Hepatocyte (in vitro differentiated cells): Measurements from ENCODE around the gene STK39. TPM values are rescaled to one million over a fixed set of nuclear protein-coding genes. Genes with fewer than 3 reads are reported as not detected.
A peak's percentile ranks its signal among the peaks of the same experiment; 100 is the strongest.

Experiments
- DNase-seq: peaks from one replicate; pipeline ENCODE4 v3.0.0-alpha.2; 2016; ENCODE audit warnings: low spot score
- H2AFZ ChIP-seq: fragments of 200-600 bp; sonication (generic); 2 replicates; pipeline ENCODE4 v1.6.0; 2016; ENCODE audit warnings: antibody characterized with exemption, mild to moderate bottlenecking
- H3K27ac ChIP-seq: fragments of 200-600 bp; sonication (generic); 2 replicates; pipeline ENCODE4 v1.5.1; 2016; ENCODE audit warnings: mild to moderate bottlenecking
- H3K27me3 ChIP-seq: fragments of 200-600 bp; sonication (generic); 2 replicates; pipeline ENCODE4 v1.6.1; 2016
- H3K36me3 ChIP-seq: fragments of 200-600 bp; sonication (generic); replicated peaks from 2 replicates; pipeline ENCODE4 v1.5.1; 2016; ENCODE audit warnings: low read depth; ENCODE audit not compliant: insufficient read depth
- H3K4me1 ChIP-seq: fragments of 200-600 bp; sonication (generic); 2 replicates; pipeline ENCODE4 v1.5.1; 2016; ENCODE audit warnings: mild to moderate bottlenecking, moderate library complexity; ENCODE audit not compliant: insufficient read depth
- H3K4me2 ChIP-seq: fragments of 200-600 bp; sonication (generic); 2 replicates; pipeline ENCODE4 v1.6.0; 2016
- H3K4me3 ChIP-seq: fragments of 200-600 bp; sonication (generic); 2 replicates; pipeline ENCODE4 v1.5.1; 2016; ENCODE audit warnings: mild to moderate bottlenecking
- H3K79me2 ChIP-seq: fragments of 200-600 bp; sonication (generic); 2 replicates; pipeline ENCODE4 v1.6.0; 2017; ENCODE audit warnings: mild to moderate bottlenecking
- H3K9me2 ChIP-seq: fragments of 200-600 bp; sonication (generic); replicated peaks from 2 replicates; pipeline ENCODE4 v1.6.0; 2017; ENCODE audit warnings: mild to moderate bottlenecking; ENCODE audit not compliant: insufficient read depth
- H3K9me3 ChIP-seq: fragments of 200-600 bp; sonication (generic); 2 replicates; pipeline ENCODE4 v1.5.1; 2016; ENCODE audit warnings: low read depth, mild to moderate bottlenecking
- H4K20me1 ChIP-seq: fragments of 200-600 bp; sonication (generic); 2 replicates; pipeline ENCODE4 v1.6.0; 2016; ENCODE audit warnings: mild to moderate bottlenecking; ENCODE audit not compliant: insufficient read depth, poor library complexity, severe bottlenecking
- EZH2 ChIP-seq: fragments of 200-600 bp; sonication (generic); IDR thresholded peaks from 2 replicates; pipeline ENCODE4 v1.6.1; 2016; ENCODE audit warnings: antibody characterized with exemption, mild to moderate bottlenecking, borderline replicate concordance
- EZH2phosphoT487 ChIP-seq: fragments of 200-600 bp; sonication (generic); IDR thresholded peaks from one replicate; pipeline ENCODE4 v1.6.1; 2018; ENCODE audit warnings: antibody characterized with exemption, mild to moderate bottlenecking, low read depth, moderate library complexity; ENCODE audit not compliant: unreplicated experiment, severe bottlenecking
- WGBS: methylation state at CpG from one replicate; pipeline ENCODE4 v1.1.6; 2016; ENCODE audit warnings: low lambda C conversion rate; ENCODE audit errors: missing lambda C conversion rate; 5-methylcytosine and 5-hydroxymethylcytosine counted together
- polyA plus RNA-seq: library from polyadenylated mRNA; unstranded; fragments of >200 nt; fragmentation: Nextera tagmentation; extraction: Ambion mirVana; gene quantifications from 2 replicates; pipeline ENCODE4 v1.2.1, GENCODE V29; 2016
- total RNA-seq: library from RNA; depleted of rRNA; stranded (reverse); fragments of >200 nt; gene quantifications from 2 replicates; pipeline ENCODE4 v1.2.3, GENCODE V29; 2014
- TF ChIP-seq, protein P1 (sequence below): fragments of 200-600 bp; sonication (generic); IDR thresholded peaks from 2 replicates; pipeline ENCODE4 v1.5.1; 2016; ENCODE audit warnings: antibody characterized with exemption, mild to moderate bottlenecking; ENCODE audit not compliant: poor library complexity

Gene STK39
- total and polyA plus RNA-seq, 2 experiments from 2014 or later = 26.9 to 39.4 TPM

DNA sequence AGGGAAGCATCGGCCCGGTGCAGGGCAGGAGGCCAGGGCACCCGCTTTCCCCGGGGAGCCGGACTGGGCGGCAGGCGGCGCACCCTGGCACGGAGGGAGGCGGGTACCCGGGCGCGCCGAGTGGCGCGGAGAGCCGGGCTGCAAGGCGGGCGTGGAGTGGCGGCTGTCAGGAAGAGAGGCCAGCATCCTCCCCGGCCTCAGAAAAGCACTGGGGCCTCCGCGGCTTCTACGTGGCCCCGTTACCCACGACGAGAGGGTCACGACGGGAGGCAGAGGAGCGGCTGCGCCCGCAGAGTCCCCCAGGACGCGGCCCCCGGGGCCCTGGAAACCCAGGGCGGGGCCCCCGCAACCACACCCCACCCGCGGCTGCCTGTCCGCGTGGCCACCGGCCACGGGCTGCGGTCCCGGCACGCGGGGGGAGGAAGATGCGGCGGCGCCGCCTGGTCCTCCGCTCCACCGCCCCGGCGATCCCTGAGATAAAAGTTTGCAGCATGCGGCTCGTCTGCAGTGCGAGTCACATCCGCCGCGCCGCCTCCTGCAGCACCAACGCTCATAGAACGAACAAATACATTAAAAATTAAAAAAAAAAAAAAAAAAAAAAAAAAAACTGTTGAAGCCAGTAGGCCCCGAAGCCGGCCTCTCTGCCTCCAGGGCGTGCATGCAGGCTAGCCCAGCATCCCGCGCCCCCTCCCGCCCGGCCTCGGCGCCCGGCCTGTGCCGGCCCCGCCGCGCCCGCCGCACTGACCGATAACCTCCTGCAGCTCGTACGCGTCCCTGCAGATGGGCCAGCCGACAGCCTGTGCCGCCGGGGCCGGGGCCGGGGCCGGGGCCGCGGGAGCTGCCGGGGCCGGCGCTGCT, 683 bp downstream of the STK39 start:
- Histone ChIP-seq H3K4me3 (peak overlapping the region; percentile 61), H3K4me2 (peak overlapping the region; percentile 85), H3K36me3 (no peaks in the 10 kb centered on the region), H4K20me1 (peaks cover 14% of the 10 kb centered on the region), H3K27ac (peak overlapping the region; percentile 96), H3K9me3 (no peaks in the 10 kb centered on the region), H3K79me2 (peaks cover 50% of the 10 kb centered on the region), H3K4me1 (peaks cover 44% of the 10 kb centered on the region), H3K9me2 (no peaks in the 10 kb centered on the region), H2AFZ (peak overlapping the region; percentile 78), H3K27me3 (no peaks in the 10 kb centered on the region)
- under 1% methylated on average over 49 of the region's 95 CpGs for WGBS
- TF ChIP-seq, protein P1, sequence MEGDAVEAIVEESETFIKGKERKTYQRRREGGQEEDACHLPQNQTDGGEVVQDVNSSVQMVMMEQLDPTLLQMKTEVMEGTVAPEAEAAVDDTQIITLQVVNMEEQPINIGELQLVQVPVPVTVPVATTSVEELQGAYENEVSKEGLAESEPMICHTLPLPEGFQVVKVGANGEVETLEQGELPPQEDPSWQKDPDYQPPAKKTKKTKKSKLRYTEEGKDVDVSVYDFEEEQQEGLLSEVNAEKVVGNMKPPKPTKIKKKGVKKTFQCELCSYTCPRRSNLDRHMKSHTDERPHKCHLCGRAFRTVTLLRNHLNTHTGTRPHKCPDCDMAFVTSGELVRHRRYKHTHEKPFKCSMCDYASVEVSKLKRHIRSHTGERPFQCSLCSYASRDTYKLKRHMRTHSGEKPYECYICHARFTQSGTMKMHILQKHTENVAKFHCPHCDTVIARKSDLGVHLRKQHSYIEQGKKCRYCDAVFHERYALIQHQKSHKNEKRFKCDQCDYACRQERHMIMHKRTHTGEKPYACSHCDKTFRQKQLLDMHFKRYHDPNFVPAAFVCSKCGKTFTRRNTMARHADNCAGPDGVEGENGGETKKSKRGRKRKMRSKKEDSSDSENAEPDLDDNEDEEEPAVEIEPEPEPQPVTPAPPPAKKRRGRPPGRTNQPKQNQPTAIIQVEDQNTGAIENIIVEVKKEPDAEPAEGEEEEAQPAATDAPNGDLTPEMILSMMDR = peak; percentile 35
- no peak for TF ChIP-seq EZH2phosphoT487
- DNase-seq = peak; percentile 79

DNA sequence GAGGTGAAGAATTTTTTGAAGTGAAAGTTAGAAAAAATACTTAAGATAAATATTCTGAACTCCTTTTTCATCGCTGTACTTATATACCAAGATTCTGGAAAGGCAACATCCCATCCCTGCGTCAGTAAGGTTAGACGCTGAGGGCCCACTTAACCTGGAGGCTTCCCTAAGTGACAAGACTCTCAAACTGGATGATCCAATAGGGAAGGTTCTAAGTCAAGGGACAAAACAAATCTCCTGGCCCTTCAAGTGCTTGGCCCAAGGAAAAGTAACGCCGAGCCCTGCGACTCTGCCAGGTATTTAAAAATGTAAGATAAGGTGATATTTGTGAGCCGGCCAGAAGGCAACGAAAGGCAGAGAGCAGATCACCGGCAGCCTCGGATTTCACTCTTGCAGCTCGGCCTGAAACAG, 1.3 kb downstream of the STK39 start:
- Histone ChIP-seq H2AFZ (peak overlapping the region; percentile 78), H3K27ac (peak overlapping the region; percentile 96), H3K27me3 (no peaks in the 10 kb centered on the region), H3K79me2 (peaks cover 56% of the 10 kb centered on the region), H3K4me1 (peaks cover 50% of the 10 kb centered on the region), H4K20me1 (peaks cover 21% of the 10 kb centered on the region), H3K9me3 (no peaks in the 10 kb centered on the region), H3K4me3 (peak overlapping the region; percentile 61), H3K36me3 (no peaks in the 10 kb centered on the region), H3K9me2 (no peaks in the 10 kb centered on the region), H3K4me2 (peak overlapping the region; percentile 85)
- DNase-seq = no peak
- 19% methylated on average over 11 of the region's 11 CpGs for WGBS
- TF ChIP-seq EZH2phosphoT487 = no peak
- TF ChIP-seq EZH2 = no peak
- TF ChIP-seq, protein P1 = no peak

DNA sequence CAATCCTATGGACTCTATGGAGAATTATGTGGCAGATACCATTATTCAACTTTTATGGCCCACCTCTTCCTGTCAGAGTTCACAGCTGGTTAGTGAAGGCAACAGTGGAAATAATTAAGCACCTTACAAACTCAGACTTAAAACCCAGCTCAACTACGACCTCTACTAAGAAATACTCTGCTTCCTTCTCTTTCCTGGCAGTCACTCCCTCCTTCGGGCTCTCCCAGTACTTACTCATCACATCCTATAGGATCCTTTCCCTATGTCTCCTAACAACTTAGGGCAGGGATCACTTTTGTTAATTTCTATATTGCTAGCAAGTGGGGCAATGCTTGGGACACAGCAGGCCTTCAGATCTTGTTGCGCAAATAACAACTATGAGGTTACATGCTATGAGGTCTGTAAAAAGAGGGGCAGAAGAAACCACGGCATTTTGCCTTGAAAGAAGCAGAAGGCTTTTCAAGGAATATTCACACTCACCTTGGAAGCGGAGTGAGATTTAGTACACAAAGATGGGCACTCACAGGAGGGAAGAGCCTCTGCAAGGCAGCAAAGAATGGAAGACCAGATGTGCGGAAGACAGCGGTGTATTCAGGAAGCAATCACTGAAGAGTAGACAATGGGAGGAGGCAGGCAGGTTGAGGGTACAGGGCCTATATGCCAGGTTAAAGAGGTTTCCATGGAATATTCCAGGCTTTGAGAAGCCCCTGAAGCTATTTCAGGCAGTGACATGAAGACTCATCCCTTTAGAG, 2.1 kb downstream of the STK39 start:
- peaks cover 54% of the 10 kb centered on the region for H3K4me1 ChIP-seq
- H3K4me2 ChIP-seq = peak overlapping the region; percentile 85
- 84% methylated on average over 7 of the region's 7 CpGs for WGBS
- peak overlapping the region; percentile 61 for H3K4me3 ChIP-seq
- no peak for DNase-seq
- H3K79me2 ChIP-seq = peaks cover 65% of the 10 kb centered on the region
- peaks cover 24% of the 10 kb centered on the region for H4K20me1 ChIP-seq
- no peaks in the 10 kb centered on the region for H3K27me3 ChIP-seq
- no peaks in the 10 kb centered on the region for H3K9me2 ChIP-seq
- no peaks in the 10 kb centered on the region for H3K9me3 ChIP-seq
- no peak for TF ChIP-seq EZH2
- TF ChIP-seq EZH2phosphoT487 = no peak
- TF ChIP-seq, protein P1 = no peak
- H3K36me3 ChIP-seq = no peaks in the 10 kb centered on the region
- H2AFZ ChIP-seq = no peak overlapping the region
- peak overlapping the region; percentile 59 for H3K27ac ChIP-seq
